Activated CD8-positive, alpha-beta memory T cell treated with anti-CD3 and anti-CD28 coated beads, Interleukin-2, amount 50 U/mL, for 4 hours (primary cell): ENCODE data around the gene MED25.

Experiments used
- DNase-seq: peaks from one replicate; pipeline ENCODE4 v3.0.0-alpha.2; 2020

Gene MED25

DNA sequence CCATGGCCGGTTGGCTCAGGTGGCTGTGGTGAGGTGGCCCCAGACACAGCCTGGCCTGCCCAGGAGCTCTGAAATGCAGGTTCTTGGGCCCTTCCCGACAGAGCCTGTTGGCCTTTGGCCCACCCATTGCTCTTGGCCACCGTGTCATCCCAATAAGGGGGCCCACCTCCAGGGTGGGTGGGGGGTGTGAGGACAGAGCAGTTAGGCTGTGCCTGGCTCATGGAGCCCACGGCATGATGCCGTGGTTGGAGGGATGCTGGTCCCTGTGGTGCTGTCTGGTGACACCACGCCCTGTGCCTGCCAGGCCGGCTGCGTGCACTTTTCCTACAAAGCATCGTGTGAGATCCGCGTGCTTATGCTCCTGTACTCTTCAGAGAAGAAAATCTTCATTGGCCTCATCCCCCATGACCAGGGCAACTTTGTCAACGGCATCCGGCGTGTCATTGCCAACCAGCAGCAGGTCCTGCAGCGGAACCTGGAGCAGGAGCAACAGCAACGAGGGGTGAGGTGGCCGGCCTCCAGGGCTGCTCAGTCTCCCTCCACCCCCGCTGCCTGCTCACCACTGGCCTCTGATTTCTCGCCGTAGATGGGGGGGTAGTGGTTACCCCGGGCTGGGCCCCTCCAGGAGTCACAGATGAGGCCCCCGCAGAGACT, 41.7 kb downstream of the MED25 start:
- DNase-seq: no peak

DNA sequence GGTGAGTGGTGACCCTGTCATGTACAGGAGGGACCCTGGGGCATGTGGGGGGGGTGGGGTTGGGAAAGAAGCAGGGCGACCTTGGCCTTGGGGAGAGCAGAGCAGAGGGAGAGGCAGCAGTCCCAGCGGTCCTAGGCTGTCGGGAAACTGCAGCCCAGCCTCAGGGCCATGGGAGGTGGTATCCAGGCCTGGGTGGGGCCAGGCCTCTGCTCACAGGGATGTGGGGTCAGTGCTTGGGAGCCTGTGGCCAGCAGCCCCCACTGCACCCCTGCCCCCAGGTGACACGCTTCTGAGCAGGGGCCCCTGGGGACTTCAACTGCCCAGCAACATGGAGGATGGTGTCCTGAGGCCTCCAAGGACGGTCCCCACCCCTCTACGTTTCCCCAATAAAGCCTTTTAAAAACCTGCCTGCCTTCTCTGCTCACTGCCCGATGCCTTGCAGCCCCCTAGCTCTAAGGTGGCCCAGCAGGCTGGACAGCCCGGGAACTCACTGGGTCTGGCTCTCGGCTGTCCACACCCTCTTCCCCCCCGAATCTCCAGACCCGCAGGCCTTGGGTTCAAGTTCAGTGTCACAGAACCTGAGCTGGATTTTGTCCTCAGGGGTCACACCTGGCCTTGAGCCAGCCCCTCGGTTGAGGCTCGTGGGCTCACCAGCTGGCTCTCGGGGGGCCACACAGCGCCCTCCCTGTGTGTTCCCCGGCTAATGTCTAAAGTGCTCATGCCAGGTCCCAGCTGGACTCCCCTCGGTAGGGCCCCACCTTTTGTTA, 42.4 kb downstream of the MED25 start:
- DNase-seq: no peak

- DNase-seq: no peak
Measured at GRCh38 chr19:49861107-49861506, 43.0 kb downstream of the MED25 start.

DNA sequence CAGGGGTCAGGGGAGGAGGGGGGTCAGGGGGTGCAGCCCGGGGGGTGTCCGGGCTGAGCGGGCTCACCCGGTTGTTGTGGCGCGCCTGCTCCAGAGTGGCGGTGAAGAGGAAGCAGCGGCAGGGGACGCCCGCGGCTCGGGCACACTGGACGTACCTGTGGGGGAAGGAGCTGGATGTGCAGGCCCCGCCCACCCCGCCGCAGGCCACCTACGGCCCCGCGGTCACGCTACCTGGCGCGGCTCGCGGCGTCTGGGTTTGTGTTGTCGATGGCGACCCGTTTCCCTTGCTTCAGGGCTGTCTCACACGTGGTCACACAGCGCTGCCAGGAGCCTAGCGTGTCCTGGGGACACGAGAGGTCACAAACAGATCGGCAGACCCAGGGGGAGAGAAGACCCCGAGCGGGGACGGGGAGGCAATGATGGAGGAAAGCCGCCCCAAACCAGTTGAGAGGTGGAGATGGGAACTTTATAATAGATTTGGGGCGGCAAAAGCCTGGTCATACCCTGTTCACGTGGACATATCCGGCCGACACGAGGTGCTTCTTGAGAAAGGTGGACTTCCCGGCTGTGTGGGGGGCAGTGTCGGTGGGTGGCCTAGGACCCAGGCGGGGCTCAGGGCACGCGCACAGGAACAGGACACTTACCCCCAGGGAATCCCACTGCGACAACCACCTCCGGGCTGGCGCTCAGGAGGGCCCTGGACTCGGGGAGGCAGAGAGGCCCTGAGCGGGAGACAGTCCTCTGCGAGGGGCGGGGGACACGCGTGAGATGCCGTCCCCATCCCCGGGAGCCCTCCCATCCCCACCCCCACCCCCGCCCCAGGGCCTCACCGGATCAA, 43.7 kb downstream of the MED25 start:
- DNase-seq: no peak

DNA sequence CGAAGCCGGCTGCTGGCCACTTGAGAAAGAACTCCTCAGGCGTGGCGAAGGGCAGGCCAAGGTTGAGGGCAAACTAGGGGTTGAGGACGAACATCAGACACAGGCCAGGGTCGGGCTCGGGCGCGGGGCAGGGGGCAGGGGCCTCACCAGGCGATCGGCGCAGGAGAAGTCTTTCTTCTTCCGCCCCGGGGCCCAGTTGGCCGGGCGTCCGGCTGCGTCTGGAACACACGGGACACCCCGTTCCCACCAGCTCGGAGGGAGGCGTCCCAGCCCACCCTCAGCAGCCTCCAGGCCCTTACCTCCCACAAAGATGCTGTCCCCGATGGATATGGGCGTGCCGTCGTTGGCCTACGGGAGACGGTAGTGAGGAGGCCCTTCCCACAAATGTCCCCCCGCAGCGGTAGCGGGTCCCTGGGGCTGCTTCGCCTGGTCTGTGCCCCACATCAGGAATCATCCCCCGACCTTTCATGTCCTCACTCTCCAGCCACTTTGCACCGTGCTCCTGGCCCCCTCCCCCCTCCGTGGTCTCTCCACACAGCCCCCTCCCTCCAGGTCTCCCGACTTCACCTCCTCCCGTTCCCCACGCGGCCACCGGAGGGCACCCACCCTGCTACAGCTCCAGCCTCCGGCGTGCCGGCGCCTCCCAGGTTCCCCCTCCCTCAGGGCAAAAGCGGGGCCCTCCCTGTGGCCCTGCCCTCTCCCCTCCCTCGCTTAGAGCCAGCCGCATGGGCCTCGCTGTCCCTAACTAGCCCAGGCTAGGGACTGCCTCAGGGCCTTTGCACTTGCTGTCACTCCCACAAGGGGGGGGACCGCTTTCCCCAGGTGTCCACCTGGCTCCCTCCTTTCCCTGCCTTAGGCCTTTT, 44.5 kb downstream of the MED25 start:
- no peak for DNase-seq

DNA sequence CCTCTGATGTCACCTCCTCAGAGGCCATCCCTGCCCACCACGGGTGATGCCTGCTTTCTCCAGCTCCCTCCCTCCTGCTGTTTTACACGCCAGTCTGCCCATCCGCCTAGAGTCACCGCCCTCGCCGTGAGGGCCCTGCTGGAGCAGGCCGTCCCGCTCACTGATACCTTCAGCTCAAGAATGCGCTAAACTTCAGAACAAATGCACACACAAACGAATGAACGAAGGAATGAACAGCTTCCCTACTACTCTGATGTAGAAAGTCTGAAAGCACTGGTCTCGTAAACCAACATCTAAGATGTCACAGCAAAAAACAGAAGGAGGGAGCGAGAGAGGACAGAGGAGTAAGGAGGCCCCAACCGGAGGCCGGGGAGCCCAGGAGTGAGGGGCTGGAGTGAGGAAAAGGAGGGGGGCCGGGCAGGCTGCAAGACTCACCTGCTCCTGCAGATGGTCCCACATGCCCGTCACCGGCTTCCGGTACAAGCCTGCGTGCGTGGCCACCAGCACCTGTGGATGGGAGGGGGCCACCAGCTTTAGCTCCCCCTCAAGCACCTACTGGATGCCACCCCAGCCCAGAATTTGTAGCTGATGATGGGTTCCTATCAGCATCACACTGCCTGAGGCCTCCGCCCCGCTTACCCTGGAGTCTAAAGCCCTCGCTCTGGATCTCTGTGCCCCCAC, 45.3 kb downstream of the MED25 start:
- no peak for DNase-seq

DNA sequence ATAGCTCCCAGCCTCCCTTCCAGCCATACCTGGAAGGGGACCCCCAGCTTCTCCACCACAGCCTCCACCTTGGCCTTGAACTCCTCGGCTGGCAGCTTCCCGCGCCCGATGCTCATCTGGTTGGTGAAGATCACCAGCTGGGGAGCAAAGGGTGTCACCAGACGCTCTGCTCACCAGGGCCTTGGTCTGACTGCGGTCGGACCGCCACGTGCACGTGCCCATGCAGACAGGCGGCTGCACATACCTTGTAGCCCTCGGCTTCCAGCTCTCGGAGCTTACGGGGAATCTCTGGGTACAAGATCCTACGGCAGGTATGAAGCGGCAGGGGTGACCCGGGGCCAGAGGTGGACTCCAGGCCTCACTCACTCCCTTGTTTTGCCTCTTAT, 45.8 kb downstream of the MED25 start:
- no peak for DNase-seq

DNA sequence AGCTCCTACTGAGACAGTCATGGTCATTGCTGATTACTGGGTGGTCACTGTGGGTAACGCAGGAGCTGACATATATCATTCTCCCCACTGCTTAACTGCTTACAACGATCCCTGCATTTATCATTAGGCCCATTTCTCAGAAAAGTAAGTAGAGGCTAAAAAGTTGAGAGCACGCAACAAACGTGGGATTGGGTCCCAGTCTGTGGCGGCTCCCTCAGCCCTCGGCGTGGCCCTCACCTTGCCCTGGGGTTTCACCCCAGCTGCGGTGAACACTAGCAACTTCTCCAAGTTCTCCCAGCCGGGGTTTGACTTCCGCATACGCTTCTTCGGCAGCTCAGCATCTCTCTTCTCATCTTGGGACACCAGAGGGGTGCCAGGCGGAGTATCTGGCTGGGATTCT, 46.8 kb downstream of the MED25 start:
- no peak for DNase-seq

- peak; percentile 85 for DNase-seq
Measured at GRCh38 chr19:49866933-49867782, 49.1 kb downstream of the MED25 start, which contains the start of gene PNKP. Gene PNKP, minus strand, starts transcription at chr19:49867576. Its CDS starts 372 bp downstream, at chr19:49867204.

DNA sequence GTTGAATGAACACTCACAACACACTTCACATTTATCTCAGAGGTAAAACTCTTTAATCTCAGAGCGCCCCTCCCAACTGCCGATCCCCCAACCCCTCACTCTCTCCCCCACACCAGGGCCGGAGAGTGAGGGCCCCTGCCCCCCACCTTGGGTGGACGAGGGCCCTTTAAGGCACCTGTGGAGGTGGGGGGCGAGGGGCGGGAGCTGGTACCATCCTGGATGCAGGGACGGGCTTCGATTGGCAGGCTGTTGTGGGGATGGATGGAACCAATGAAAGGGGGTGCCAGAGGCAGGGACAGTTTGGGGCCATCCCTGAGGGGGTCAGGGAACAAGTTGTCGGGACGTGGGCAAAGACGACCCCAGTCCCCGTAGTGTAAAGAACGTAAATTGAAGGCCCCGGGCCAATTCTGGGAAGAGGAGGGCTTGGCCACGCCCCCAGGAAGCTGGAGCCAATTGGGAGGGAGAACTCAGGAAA, 51.0 kb downstream of the MED25 start:
- no peak for DNase-seq

DNA sequence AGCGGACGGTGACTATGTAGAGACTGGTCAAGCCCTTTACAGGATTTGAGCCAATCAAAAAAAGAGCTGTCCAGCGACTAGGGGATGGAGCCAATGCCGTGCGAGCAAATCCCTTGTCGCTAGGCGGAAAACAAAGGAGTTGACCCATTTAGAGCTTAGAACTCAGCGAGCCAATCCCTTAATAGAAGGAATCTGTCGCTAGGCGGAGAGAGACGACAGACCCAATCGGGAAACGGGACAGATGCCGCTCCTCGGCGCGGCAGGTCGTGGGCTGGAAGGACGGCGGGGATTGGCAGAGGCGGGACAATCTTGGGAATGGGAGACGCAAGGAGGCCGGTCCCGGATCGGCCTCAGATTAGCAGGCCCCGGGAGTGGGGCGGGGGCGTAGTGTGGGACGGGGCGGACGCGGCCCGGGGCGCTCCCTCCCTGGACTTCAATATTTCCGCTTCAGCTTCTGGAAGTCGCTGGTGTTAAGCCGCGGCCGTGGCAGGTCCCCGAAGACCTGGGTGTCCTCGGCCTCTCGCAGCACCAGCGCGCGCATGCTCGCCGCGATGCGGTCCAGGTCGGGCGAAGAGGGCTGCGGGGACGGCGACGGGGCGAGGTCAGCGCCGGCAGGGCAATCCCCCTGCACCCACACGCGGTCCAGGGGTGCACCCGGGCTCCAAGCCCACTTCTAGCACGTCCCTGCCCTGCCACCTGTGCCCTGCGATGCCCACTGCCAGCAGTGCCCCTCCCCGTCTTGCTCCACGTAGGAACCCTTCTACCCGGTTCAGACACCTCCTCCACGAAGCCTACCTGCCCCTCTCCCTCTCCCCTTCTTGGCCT, 51.6 kb downstream of the MED25 start:
- peak; percentile 83 for DNase-seq

DNA sequence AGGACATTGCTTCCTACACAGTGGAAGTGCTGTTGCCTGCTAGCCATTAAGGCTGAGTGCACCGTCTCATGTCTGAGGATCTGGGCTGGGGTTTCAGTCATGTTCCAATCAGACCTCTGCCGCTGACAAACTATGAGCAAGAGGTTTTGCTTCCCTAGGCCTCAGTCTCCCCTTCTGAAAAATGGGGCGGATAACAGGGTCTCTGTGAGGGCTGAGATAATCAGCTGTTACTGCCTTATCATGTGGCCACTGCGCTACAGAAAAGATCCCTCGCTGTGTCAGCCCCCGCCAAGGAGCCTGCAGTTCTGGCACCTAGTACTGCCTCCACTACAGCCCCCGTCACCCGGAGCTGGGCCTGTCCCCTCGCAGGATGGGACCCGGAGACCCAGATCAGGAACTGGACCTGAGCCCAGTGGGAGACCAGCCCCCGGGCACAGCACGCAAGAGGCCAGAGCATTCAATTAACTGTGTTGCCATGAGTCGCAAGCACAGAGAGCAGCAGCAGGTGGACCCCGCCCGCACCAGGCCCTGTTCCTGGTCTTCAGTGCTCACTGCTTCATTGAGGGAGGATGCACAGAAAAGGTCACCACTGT, 52.3 kb downstream of the MED25 start:
- DNase-seq: no peak

DNA sequence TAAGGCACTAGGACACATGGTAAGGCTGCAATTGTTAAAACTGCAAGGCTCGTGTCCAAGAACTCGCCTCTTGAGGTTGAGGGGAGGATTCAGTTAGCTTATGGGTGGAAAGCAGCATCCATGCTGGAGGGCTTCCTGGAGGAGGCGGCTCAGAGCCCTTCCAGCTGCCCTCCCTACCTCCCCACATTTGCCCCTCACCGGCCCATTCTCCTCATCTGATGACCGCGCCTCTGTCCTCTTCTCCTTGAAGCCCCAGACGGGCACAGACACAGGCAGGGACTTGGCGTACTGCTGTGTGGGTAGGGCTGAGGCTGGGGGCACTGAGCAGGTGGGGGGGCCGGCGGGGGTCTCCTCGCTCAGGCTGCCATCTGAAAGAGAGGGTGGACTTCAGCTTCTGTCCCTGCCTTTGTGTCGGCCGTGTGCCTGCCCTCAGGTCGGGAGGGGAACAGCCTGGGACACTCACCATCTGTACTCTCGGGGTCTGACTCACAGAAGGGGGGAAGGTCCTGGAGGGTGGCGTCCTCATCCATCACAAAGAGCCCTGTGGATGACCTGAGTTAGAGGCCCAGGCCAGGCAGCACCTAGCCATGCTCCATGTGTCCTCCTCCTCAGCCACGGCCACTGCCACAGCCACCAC, 53.4 kb downstream of the MED25 start:
- DNase-seq: no peak

GRCh38 chr19:49872245-49873128, 54.4 kb downstream of the MED25 start:
- DNase-seq: no peak

GRCh38 chr19:49873129-49873521, 55.0 kb downstream of the MED25 start:
- DNase-seq: no peak

DNA sequence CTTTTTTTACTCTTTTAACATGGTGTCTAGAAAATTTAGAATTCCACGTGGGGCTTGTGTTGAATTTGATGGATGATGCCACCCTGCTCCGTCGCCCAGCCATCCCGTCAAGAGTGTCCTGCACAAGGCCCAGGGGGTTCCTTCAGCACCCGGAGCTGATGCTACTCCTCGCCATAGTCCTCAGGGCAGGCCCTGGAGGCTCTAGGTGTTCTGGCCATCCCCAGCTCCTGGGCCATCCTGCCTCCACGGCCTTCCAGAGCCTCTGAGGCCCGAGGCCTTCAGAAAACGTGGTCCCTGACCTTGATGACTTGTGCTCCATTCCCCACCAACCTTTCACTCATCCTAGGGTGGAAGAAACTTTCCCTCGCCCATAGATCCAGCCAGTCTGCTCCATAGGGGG, 55.7 kb downstream of the MED25 start:
- no peak for DNase-seq

DNA sequence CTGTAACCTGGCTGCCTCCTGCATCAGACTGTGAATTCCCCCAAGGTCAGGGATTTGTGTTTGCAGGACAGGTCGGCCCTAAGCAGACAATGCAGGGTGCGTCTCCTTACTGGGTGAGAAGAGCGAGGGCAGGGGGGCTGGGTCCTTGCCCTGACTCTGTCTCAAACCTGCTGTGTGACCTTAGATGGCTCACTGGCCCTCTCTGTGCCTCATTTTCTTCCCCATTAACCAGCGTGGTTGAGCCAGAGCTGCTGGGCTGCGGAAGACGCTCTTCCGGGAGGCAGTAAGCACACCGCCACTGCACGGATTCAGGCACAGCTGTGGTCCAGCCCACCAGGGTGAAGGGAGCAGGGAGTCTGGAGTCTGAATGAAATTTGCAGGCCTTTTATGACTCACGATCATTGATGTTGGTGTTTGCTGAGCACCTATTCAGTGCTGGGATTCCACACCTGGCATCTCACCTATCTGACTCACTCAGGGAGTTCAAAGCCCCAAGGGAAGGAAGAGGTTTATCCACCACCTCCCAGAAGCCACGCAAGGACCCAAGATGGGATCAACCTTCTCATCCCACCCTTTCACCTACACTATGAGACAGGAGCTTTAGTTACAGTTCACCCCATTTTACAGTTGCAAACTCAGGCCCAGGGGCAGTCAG, 56.5 kb downstream of the MED25 start:
- DNase-seq: no peak

- DNase-seq: no peak
Measured at GRCh38 chr19:49875177-49875576, 57.1 kb downstream of the MED25 start.
